ENCODE results near the gene PNPLA2. TPM values are rescaled to one million over a fixed set of nuclear protein-coding genes. Genes with fewer than 3 reads are reported as not detected.

PNPLA2 gene
- 32.1 and 37.1 TPM in 2 replicates for total RNA-seq

GRCh38 chr11:818396-819128 is at the start of gene PNPLA2:
Gene PNPLA2, plus strand, starts transcription at chr11:818914. Its CDS starts 805 bp downstream, at chr11:819719.

GRCh38 chr11:777288-778255 is 41.1 kb upstream of the PNPLA2 start, which contains the start of gene GATD1:
Gene GATD1, minus strand, starts transcription at chr11:777487. Its CDS starts 25 bp downstream, at chr11:777462.

GRCh38 chr11:789943-790342 is 28.8 kb upstream of the PNPLA2 start, which contains the start of gene CEND1:
Gene CEND1, minus strand, starts transcription at chr11:790090. Its CDS starts 1,514 bp downstream, at chr11:788576.

GRCh38 chr11:798093-798713 is 20.5 kb upstream of the PNPLA2 start, which contains the start of gene SLC25A22:
Gene SLC25A22, minus strand, starts transcription at chr11:798281. Its CDS starts 3,275 bp downstream, at chr11:795006.

GRCh38 chr11:809287-810039 is 9.3 kb upstream of the PNPLA2 start, which contains the start of gene RPLP2:
Gene RPLP2, plus strand, starts transcription at chr11:809967. Its CDS starts 268 bp downstream, at chr11:810235.

DNA sequence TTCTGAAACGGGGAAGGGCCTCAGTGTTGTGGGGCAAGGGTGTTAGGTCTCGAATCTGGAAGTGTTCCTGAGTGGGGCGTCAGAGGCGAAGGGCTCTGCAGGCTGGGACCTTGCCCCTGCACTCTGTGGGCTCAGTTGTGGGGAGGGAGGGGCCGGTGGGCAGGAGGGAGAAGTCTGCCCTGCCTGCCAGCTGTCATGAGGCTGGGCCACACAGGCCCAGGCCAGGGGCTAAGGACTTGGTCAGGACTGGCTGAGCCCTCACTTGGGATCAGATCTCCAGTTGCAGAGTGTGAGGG is 9.1 kb downstream of the PNPLA2 start, which contains the start of gene CRACR2B:
CRACR2B (plus strand) TSS at position 23 of the 296 bp plus-strand sequence. CDS start 689 bp downstream, outside the sequence.

GRCh38 chr11:832529-833113 is 13.9 kb downstream of the PNPLA2 start, which contains the start of gene CD151:
Gene CD151, plus strand, starts transcription at chr11:832952. Its CDS starts 3,118 bp downstream, at chr11:836070.

DNA sequence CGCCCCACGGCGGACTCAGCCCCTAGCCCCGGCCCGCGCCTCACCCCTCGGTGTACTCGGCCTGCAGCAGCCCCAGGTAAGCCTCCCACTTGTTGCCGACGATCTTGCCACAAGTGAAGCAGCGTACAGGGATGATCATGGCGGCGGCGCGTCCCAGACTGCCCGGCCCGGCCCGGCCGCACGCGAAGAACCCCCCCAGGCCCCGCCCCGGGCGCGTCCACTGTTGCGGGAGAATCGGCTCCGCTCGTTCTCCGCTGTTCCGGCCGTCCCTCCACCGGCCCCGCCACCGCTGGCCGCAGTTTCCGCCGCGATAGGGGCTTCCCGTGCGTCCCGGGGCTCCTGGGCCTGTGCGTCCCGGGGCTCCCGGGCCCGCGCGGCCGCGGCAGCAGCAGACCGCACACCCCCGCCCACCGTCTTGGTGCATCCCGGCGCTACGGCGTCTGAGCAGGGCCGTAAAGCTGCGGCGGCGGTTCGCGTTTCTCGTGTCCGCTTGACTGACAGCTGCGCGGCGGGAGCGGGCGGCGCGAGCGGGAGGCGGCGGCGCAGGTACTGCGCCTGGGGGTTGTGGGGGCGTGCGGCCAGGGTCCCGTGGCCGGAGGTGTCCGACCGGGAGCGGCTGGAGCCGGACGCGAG is 23.8 kb downstream of the PNPLA2 start, which contains the start of the genes POLR2L and TSPAN4:
POLR2L (minus strand) TSS at position 160 of the 633 bp plus-strand sequence; CDS start at position 139, 21 bp downstream.
TSPAN4 (plus strand) TSS at position 483 of the 633 bp plus-strand sequence. CDS start 7,453 bp downstream, outside the sequence.

Other genes with a start within 250 kb of the PNPLA2 start
- gene PHRF1, start 242.4 kb upstream of the PNPLA2 start, total RNA-seq = 14.8 and 16.9 TPM in 2 replicates
- gene IRF7, start 203.0 kb upstream of the PNPLA2 start, total RNA-seq = 18.9 and 21.2 TPM in 2 replicates
- not detected in 2 replicates for gene CDHR5, start 194.0 kb upstream of the PNPLA2 start, total RNA-seq
- not detected in 2 replicates for gene SCT, start 191.7 kb upstream of the PNPLA2 start, total RNA-seq
- gene DRD4, start 181.6 kb upstream of the PNPLA2 start, total RNA-seq = not detected in 2 replicates
- gene DEAF1, start 123.7 kb upstream of the PNPLA2 start, total RNA-seq = 33.8 and 39.2 TPM in 2 replicates
- gene TMEM80, start 123.1 kb upstream of the PNPLA2 start, total RNA-seq = 26.4 and 33.7 TPM in 2 replicates
- gene EPS8L2, start 112.7 kb upstream of the PNPLA2 start, total RNA-seq = 18.2 and 19.9 TPM in 2 replicates
- gene TALDO1, start 71.5 kb upstream of the PNPLA2 start, total RNA-seq = 105 and 133 TPM in 2 replicates
- gene GATD1, start 41.4 kb upstream of the PNPLA2 start, total RNA-seq = 34.0 and 46.0 TPM in 2 replicates
- 0.94 and 1.3 TPM in 2 replicates for gene CEND1, start 28.8 kb upstream of the PNPLA2 start, total RNA-seq
- gene SLC25A22, start 20.6 kb upstream of the PNPLA2 start, total RNA-seq = 9.8 and 18.2 TPM in 2 replicates
- 7.4 and 12.1 TPM in 2 replicates for gene PIDD1, start 13.7 kb upstream of the PNPLA2 start, total RNA-seq
- 1,276 and 1,479 TPM in 2 replicates for gene RPLP2, start 8.9 kb upstream of the PNPLA2 start, total RNA-seq
- gene CRACR2B, start 9.0 kb downstream of the PNPLA2 start, total RNA-seq = 0.70 and 3.3 TPM in 2 replicates
- gene CD151, start 14.0 kb downstream of the PNPLA2 start, total RNA-seq = 300 and 449 TPM in 2 replicates
- 144 and 256 TPM in 2 replicates for gene POLR2L, start 23.6 kb downstream of the PNPLA2 start, total RNA-seq
- gene TSPAN4, start 23.9 kb downstream of the PNPLA2 start, total RNA-seq = 282 and 332 TPM in 2 replicates
- gene CHID1, start 91.9 kb downstream of the PNPLA2 start, total RNA-seq = 88.0 and 91.3 TPM in 2 replicates
- 41.9 and 47.2 TPM in 2 replicates for gene AP2A2, start 107.0 kb downstream of the PNPLA2 start, total RNA-seq
- not detected in 2 replicates for gene MUC6, start 217.8 kb downstream of the PNPLA2 start, total RNA-seq

All from pericardium fibroblast (primary cell).